Neural cell (in vitro differentiated cells): ENCODE results near the gene TTPAL. TPM values are rescaled to one million over a fixed set of nuclear protein-coding genes. Genes with fewer than 3 reads are reported as not detected.

Source experiments
- H2AFZ ChIP-seq: fragments of 200-600, 300-800 bp; sonication (generic), shearing (Covaris generic); 2 replicates; pipeline ENCODE4 v1.6.0; 2014; ENCODE audit warnings: low read depth, mild to moderate bottlenecking, antibody characterized with exemption, low read length, moderate library complexity
- H3F3A ChIP-seq: fragments of 200-600 bp; shearing (Covaris generic); 2 replicates; pipeline ENCODE4 v1.6.1; 2016; ENCODE audit warnings: mild to moderate bottlenecking, moderate library complexity, mixed read lengths, antibody characterized with exemption, low read length; ENCODE audit not compliant: insufficient read depth, poor library complexity, severe bottlenecking
- H3K27ac ChIP-seq: fragments of 200-600, 300-800 bp; sonication (generic), shearing (Covaris generic); 2 replicates; pipeline ENCODE4 v1.5.1; 2014; ENCODE audit warnings: mild to moderate bottlenecking, low read length, moderate library complexity
- H3K27me3 ChIP-seq: fragments of 300-800, 200-600 bp; sonication (generic), shearing (Covaris generic); 2 replicates; pipeline ENCODE4 v1.6.0; 2014; ENCODE audit warnings: mild to moderate bottlenecking, low read depth, low read length, moderate library complexity; ENCODE audit not compliant: insufficient read depth
- H3K36me3 ChIP-seq: fragments of 300-800, 200-600 bp; sonication (generic), shearing (Covaris generic); 2 replicates; pipeline ENCODE4 v1.5.1; 2014; ENCODE audit warnings: mild to moderate bottlenecking, antibody characterized with exemption, low read length, moderate library complexity; ENCODE audit not compliant: insufficient read depth
- H3K4me2 ChIP-seq: fragments of 300-800, 200-600 bp; sonication (generic), shearing (Covaris generic); 2 replicates; pipeline ENCODE4 v1.6.0; 2014; ENCODE audit warnings: mild to moderate bottlenecking, low read length
- H3K4me3 ChIP-seq: fragments of 300-800, 200-600 bp; sonication (generic), shearing (Covaris generic); 2 replicates; pipeline ENCODE4 v1.5.1; 2014; ENCODE audit warnings: mild to moderate bottlenecking, low read length, moderate library complexity
- H3K79me2 ChIP-seq: fragments of 200-600 bp; shearing (Covaris generic); replicated peaks from 2 replicates; pipeline ENCODE4 v1.6.0; 2014; ENCODE audit warnings: mild to moderate bottlenecking, low read length, moderate library complexity; ENCODE audit not compliant: insufficient read depth
- H3K9ac ChIP-seq: fragments of 300-800, 200-600 bp; sonication (generic), shearing (Covaris generic); 2 replicates; pipeline ENCODE4 v1.6.1; 2016; ENCODE audit warnings: mild to moderate bottlenecking, low read length, mixed read lengths
- H3K9me2 ChIP-seq: fragments of 200-600 bp; shearing (Covaris generic); 2 replicates; pipeline ENCODE4 v1.6.1; 2016; ENCODE audit warnings: mild to moderate bottlenecking, low read length, mixed read lengths; ENCODE audit not compliant: insufficient read depth
- H3K9me3 ChIP-seq: fragments of 200-600, 300-800 bp; sonication (generic), shearing (Covaris generic); 2 replicates; pipeline ENCODE4 v1.6.1; 2016; ENCODE audit warnings: mild to moderate bottlenecking, mixed run types, low read length, moderate library complexity, mixed read lengths
- H4K20me1 ChIP-seq: fragments of 200-600 bp; shearing (Covaris generic); 2 replicates; pipeline ENCODE4 v1.6.1; 2016; ENCODE audit warnings: mild to moderate bottlenecking, mixed run types; ENCODE audit not compliant: insufficient read depth
- EP300 ChIP-seq: fragments of 450-650 bp; conservative IDR thresholded peaks from 2 replicates; pipeline ENCODE4 v1.6.1; 2014; ENCODE audit warnings: antibody characterized with exemption, mild to moderate bottlenecking, moderate library complexity; ENCODE audit not compliant: poor library complexity, severe bottlenecking
- EZH2 ChIP-seq: fragments of 200-600, 300-800 bp; shearing (Covaris generic), sonication (generic); IDR thresholded peaks from 2 replicates; pipeline ENCODE4 v1.6.1; 2014; ENCODE audit warnings: antibody characterized with exemption, low read length, borderline replicate concordance, mild to moderate bottlenecking; ENCODE audit not compliant: insufficient read depth, poor library complexity, severe bottlenecking
- MXI1 ChIP-seq: fragments of 450-650 bp; conservative IDR thresholded peaks from 2 replicates; pipeline ENCODE4 v1.6.1; 2014; ENCODE audit warnings: antibody characterized with exemption, mild to moderate bottlenecking; ENCODE audit not compliant: poor library complexity, severe bottlenecking
- POLR2AphosphoS5 ChIP-seq: IDR thresholded peaks from 2 replicates; pipeline ENCODE4 v1.6.1; 2012
- RAD21 ChIP-seq: fragments of 450-650 bp; conservative IDR thresholded peaks from 2 replicates; pipeline ENCODE4 v1.6.1; 2014; ENCODE audit warnings: antibody characterized with exemption, mild to moderate bottlenecking, moderate library complexity
- SMC3 ChIP-seq: fragments of 450-650 bp; conservative IDR thresholded peaks from 2 replicates; pipeline ENCODE4 v1.6.1; 2014; ENCODE audit warnings: antibody characterized with exemption, mild to moderate bottlenecking, moderate library complexity; ENCODE audit not compliant: poor library complexity
- TAF1 ChIP-seq: IDR thresholded peaks from 2 replicates; pipeline ENCODE4 v1.6.1; 2012; ENCODE audit warnings: low read depth
- polyA plus RNA-seq: library from polyadenylated mRNA; depleted of rRNA; stranded (reverse); fragments of >200 nt; gene quantifications from 2 replicates; pipeline ENCODE4 v1.2.3, GENCODE V29; 2014
- TF ChIP-seq, protein P1 (sequence below): fragments of 450-650 bp; IDR thresholded peaks from 2 replicates; pipeline ENCODE4 v1.5.1; 2014; ENCODE audit warnings: antibody characterized with exemption, mild to moderate bottlenecking, moderate library complexity; ENCODE audit not compliant: poor library complexity, severe bottlenecking
- TF ChIP-seq, protein P2 (sequence below): IDR thresholded peaks from 2 replicates; pipeline ENCODE4 v1.6.1; 2012; ENCODE audit warnings: borderline replicate concordance

The TTPAL gene
- polyA plus RNA-seq, 1 donor from 2014 or later, result 11.2 TPM

DNA sequence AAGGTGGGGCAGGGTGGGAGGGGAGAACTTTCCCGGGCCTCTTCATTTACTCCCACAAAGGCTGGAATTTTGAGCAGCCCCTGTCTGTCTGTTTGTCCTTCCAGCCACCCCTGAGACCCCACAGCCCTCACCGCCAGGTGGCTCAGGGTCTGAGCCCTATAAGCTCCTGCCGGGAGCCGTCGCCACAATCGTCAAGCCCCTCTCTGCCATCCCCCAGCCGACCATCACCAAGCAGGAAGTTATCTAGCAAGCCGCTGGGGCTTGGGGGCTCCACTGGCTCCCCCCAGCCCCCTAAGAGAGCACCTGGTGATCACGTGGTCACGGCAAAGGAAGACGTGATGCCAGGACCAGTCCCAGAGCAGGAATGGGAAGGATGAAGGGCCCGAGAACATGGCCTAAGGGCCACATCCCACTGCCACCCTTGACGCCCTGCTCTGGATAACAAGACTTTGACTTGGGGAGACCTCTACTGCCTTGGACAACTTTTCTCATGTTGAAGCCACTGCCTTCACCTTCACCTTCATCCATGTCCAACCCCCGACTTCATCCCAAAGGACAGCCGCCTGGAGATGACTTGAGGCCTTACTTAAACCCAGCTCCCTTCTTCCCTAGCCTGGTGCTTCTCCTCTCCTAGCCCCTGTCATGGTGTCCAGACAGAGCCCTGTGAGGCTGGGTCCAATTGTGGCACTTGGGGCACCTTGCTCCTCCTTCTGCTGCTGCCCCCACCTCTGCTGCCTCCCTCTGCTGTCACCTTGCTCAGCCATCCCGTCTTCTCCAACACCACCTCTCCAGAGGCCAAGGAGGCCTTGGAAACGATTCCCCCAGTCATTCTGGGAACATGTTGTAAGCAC is 46.0 kb upstream of the TTPAL start:
- Histone ChIP-seq H3K36me3 (no peaks in the 10 kb centered on the region), H3K4me3 (no peak overlapping the region), H3K27ac (no peak overlapping the region), H3K9ac (no peak overlapping the region), H3K27me3 (no peaks in the 10 kb centered on the region), H3K79me2 (no peaks in the 10 kb centered on the region), H3F3A (no peaks in the 10 kb centered on the region), H4K20me1 (no peaks in the 10 kb centered on the region), H3K4me2 (no peak overlapping the region), H3K9me3 (no peaks in the 10 kb centered on the region), H2AFZ (no peak overlapping the region), H3K9me2 (no peaks in the 10 kb centered on the region)
- TF ChIP-seq POLR2AphosphoS5, result no peak
- TF ChIP-seq RAD21, result no peak
- TF ChIP-seq MXI1, result no peak
- no peak for TF ChIP-seq EP300
- TF ChIP-seq SMC3, result no peak
- TF ChIP-seq, protein P1, sequence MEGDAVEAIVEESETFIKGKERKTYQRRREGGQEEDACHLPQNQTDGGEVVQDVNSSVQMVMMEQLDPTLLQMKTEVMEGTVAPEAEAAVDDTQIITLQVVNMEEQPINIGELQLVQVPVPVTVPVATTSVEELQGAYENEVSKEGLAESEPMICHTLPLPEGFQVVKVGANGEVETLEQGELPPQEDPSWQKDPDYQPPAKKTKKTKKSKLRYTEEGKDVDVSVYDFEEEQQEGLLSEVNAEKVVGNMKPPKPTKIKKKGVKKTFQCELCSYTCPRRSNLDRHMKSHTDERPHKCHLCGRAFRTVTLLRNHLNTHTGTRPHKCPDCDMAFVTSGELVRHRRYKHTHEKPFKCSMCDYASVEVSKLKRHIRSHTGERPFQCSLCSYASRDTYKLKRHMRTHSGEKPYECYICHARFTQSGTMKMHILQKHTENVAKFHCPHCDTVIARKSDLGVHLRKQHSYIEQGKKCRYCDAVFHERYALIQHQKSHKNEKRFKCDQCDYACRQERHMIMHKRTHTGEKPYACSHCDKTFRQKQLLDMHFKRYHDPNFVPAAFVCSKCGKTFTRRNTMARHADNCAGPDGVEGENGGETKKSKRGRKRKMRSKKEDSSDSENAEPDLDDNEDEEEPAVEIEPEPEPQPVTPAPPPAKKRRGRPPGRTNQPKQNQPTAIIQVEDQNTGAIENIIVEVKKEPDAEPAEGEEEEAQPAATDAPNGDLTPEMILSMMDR, result no peak
- TF ChIP-seq, protein P2, sequence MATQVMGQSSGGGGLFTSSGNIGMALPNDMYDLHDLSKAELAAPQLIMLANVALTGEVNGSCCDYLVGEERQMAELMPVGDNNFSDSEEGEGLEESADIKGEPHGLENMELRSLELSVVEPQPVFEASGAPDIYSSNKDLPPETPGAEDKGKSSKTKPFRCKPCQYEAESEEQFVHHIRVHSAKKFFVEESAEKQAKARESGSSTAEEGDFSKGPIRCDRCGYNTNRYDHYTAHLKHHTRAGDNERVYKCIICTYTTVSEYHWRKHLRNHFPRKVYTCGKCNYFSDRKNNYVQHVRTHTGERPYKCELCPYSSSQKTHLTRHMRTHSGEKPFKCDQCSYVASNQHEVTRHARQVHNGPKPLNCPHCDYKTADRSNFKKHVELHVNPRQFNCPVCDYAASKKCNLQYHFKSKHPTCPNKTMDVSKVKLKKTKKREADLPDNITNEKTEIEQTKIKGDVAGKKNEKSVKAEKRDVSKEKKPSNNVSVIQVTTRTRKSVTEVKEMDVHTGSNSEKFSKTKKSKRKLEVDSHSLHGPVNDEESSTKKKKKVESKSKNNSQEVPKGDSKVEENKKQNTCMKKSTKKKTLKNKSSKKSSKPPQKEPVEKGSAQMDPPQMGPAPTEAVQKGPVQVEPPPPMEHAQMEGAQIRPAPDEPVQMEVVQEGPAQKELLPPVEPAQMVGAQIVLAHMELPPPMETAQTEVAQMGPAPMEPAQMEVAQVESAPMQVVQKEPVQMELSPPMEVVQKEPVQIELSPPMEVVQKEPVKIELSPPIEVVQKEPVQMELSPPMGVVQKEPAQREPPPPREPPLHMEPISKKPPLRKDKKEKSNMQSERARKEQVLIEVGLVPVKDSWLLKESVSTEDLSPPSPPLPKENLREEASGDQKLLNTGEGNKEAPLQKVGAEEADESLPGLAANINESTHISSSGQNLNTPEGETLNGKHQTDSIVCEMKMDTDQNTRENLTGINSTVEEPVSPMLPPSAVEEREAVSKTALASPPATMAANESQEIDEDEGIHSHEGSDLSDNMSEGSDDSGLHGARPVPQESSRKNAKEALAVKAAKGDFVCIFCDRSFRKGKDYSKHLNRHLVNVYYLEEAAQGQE, result no peak
- TF ChIP-seq EZH2, result no peak
- TF ChIP-seq TAF1, result no peak

DNA sequence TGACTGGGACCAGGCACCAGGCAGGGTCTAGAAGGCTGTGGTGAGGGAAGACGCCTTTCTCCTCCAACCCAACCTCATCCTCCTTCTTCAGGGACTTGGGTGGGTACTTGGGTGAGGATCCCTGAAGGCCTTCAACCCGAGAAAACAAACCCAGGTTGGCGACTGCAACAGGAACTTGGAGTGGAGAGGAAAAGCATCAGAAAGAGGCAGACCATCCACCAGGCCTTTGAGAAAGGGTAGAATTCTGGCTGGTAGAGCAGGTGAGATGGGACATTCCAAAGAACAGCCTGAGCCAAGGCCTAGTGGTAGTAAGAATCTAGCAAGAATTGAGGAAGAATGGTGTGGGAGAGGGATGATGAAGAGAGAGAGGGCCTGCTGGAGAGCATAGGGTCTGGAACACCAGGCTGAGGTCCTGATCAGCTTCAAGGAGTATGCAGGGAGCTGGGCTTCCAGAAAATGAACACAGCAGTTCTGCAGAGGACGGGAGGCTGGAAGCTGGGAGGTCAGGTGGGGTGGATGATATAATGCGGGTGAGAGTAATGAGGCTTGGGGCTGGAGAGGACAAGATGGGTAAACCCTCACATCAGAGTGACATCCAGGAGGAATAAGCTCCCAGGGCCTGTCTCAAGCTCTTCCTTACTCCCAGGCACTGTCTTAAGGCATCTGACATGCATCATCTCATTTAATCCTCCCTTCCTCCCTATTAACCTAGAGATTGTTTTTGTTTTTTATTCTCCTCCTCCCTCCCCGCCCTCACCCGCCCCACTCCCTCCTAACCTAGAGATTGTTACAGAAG is 45.2 kb upstream of the TTPAL start:
- Histone ChIP-seq H4K20me1 (no peaks in the 10 kb centered on the region), H2AFZ (no peak overlapping the region), H3K4me3 (no peak overlapping the region), H3F3A (no peaks in the 10 kb centered on the region), H3K4me2 (no peak overlapping the region), H3K27ac (no peak overlapping the region), H3K79me2 (no peaks in the 10 kb centered on the region), H3K9me2 (no peaks in the 10 kb centered on the region), H3K27me3 (no peaks in the 10 kb centered on the region), H3K36me3 (no peaks in the 10 kb centered on the region), H3K9me3 (no peaks in the 10 kb centered on the region), H3K9ac (no peak overlapping the region)
- TF ChIP-seq, protein P1, result no peak
- TF ChIP-seq EZH2 (no peak), RAD21 (no peak), SMC3 (no peak), POLR2AphosphoS5 (no peak), TAF1 (no peak), EP300 (no peak), MXI1 (no peak)
- TF ChIP-seq, protein P2, result no peak
